PC-3 (cell line): ENCODE data around the gene DPH2. TPM values are rescaled to one million over a fixed set of nuclear protein-coding genes. Genes with fewer than 3 reads are reported as not detected.

ENCODE experiments used
- ATAC-seq: fragments of 200-7000 bp; cut with Tn5 transposase; 2 replicates; pipeline ENCODE4 v1.9.1; 2020; ENCODE audit warnings: mild to moderate bottlenecking, moderate library complexity
- BruUV-seq: library from RNA; stranded (reverse); fragments of 400-500 nt; replicated peaks from 2 replicates; lab custom pipeline; 2021; lab: Mats Ljungman, UMichigan
- CTCF ChIA-PET: fragments of 300-600 bp; sonication (Branson Sonifier 250); formaldehyde crosslinking; loops from one replicate; lab custom pipeline; 2022; ENCODE audit warnings: antibody characterized with exemption; lab: Charles Lee
- POLR2A ChIA-PET: fragments of 300-600 bp; sonication (Branson Sonifier 250); formaldehyde crosslinking; loops from one replicate; lab custom pipeline; 2022; ENCODE audit warnings: antibody characterized with exemption; ENCODE audit not compliant: unreplicated experiment; lab: Charles Lee
- DNase-seq: peaks from one replicate; pipeline ENCODE4 v3.0.0-alpha.2; 2015
- H2AFZ ChIP-seq: fragments of 300-600 bp; sonication (generic); 2 replicates; pipeline ENCODE4 v1.6.0; 2016; ENCODE audit warnings: antibody characterized with exemption, low read length
- H3F3A ChIP-seq: fragments of 300-600 bp; sonication (generic); one replicate; pipeline ENCODE4 v1.6.0; 2017; ENCODE audit warnings: antibody characterized with exemption, low read length, control low read depth, mild to moderate bottlenecking; ENCODE audit not compliant: unreplicated experiment
- H3K27ac ChIP-seq: fragments of 300-600 bp; sonication (generic); 2 replicates; pipeline ENCODE4 v1.5.1; 2016; ENCODE audit warnings: mild to moderate bottlenecking, low read length
- H3K27me3 ChIP-seq: fragments of 300-600 bp; sonication (generic); 2 replicates; pipeline ENCODE4 v1.6.1; 2016; ENCODE audit warnings: low read length, mixed read lengths
- H3K36me3 ChIP-seq: fragments of 300-600 bp; sonication (generic); 2 replicates; pipeline ENCODE4 v1.6.1; 2016; ENCODE audit warnings: low read depth, mixed run types, low read length, mixed read lengths
- H3K4me1 ChIP-seq: fragments of 300-600 bp; sonication (generic); 2 replicates; pipeline ENCODE4 v1.5.1; 2016; ENCODE audit warnings: low read length; ENCODE audit not compliant: insufficient read depth
- H3K4me2 ChIP-seq: fragments of 300-600 bp; sonication (generic); 2 replicates; pipeline ENCODE4 v1.6.0; 2016; ENCODE audit warnings: low read length
- H3K4me3 ChIP-seq: fragments of 300-600 bp; sonication (generic); 2 replicates; pipeline ENCODE4 v1.5.1; 2016; ENCODE audit warnings: mild to moderate bottlenecking, low read length, mixed read lengths
- H3K79me2 ChIP-seq: fragments of 300-600 bp; sonication (generic); 2 replicates; pipeline ENCODE4 v1.6.1; 2017; ENCODE audit warnings: low read length, mixed read lengths
- H3K9ac ChIP-seq: fragments of 300-600 bp; sonication (generic); 2 replicates; pipeline ENCODE4 v1.6.0; 2016; ENCODE audit warnings: mild to moderate bottlenecking, low read length
- H3K9me2 ChIP-seq: fragments of 300-600 bp; sonication (generic); replicated peaks from 2 replicates; pipeline ENCODE4 v1.6.1; 2016; ENCODE audit warnings: mixed run types, low read length, mixed read lengths
- H3K9me3 ChIP-seq: fragments of 300-600 bp; sonication (generic); 2 replicates; pipeline ENCODE4 v1.6.1; 2016; ENCODE audit warnings: low read length, mixed read lengths
- H4K20me1 ChIP-seq: fragments of 300-600 bp; sonication (generic); 2 replicates; pipeline ENCODE4 v1.6.1; 2016; ENCODE audit warnings: low read length, mixed read lengths
- EZH2 ChIP-seq: fragments of 300-600 bp; sonication (generic); IDR thresholded peaks from one replicate; pipeline ENCODE4 v1.6.1; 2017; ENCODE audit warnings: antibody characterized with exemption, mild to moderate bottlenecking, low read length; ENCODE audit not compliant: unreplicated experiment
- EZH2phosphoT487 ChIP-seq: fragments of 300-600 bp; sonication (generic); IDR thresholded peaks from 2 replicates; pipeline ENCODE4 v1.6.1; 2018; ENCODE audit warnings: mild to moderate bottlenecking, antibody characterized with exemption, low read length, borderline replicate concordance
- intact Hi-C: fragments of 100-400 bp; cut with micrococcal nuclease; formaldehyde crosslinking; loops from 2 replicates; pipeline ENCODE4 v1.9.0; 2023
- total RNA-seq: library from RNA; depleted of rRNA; stranded (reverse); fragments of >200 nt; gene quantifications from 2 replicates; pipeline ENCODE4 v1.2.3, GENCODE V29; 2014
- TF ChIP-seq, protein P1 (sequence below): fragments of 300-600 bp; sonication (generic); conservative IDR thresholded peaks from 2 replicates; pipeline ENCODE4 v1.5.1; 2017; ENCODE audit warnings: antibody characterized with exemption, low read depth, mild to moderate bottlenecking, low read length

DPH2 gene
- total RNA-seq, 1 experiment from 2014 or later = 46.3 TPM

DNA sequence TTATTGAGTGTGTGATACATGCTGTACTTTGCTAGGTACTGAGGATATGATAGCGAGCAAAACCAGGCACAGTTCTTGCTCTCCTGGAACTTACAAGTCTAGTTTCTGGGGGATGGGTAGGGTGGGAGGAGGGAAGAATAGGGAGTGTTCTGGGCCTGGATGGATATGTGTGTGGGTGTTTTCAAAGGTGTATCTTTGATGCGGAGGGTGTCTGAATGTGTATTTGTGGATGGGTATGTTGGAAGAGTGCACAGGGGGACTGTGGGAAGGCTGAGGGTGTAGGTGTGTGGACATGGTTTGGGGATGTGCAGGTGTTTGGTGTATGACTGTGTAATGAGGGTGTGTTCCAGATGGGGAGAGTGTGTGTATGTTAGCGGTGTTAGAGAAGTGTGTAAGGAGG is 4.5 kb upstream of the DPH2 start:
- TF ChIP-seq, protein P1, sequence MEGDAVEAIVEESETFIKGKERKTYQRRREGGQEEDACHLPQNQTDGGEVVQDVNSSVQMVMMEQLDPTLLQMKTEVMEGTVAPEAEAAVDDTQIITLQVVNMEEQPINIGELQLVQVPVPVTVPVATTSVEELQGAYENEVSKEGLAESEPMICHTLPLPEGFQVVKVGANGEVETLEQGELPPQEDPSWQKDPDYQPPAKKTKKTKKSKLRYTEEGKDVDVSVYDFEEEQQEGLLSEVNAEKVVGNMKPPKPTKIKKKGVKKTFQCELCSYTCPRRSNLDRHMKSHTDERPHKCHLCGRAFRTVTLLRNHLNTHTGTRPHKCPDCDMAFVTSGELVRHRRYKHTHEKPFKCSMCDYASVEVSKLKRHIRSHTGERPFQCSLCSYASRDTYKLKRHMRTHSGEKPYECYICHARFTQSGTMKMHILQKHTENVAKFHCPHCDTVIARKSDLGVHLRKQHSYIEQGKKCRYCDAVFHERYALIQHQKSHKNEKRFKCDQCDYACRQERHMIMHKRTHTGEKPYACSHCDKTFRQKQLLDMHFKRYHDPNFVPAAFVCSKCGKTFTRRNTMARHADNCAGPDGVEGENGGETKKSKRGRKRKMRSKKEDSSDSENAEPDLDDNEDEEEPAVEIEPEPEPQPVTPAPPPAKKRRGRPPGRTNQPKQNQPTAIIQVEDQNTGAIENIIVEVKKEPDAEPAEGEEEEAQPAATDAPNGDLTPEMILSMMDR = no peak
- no peak for TF ChIP-seq EZH2phosphoT487
- TF ChIP-seq EZH2 = no peak
- no peak overlapping the region for H3K9ac ChIP-seq
- no peaks in the 10 kb centered on the region for H4K20me1 ChIP-seq
- peaks cover 5% of the 10 kb centered on the region for H3K79me2 ChIP-seq
- H3K9me3 ChIP-seq = no peaks in the 10 kb centered on the region
- H3K4me3 ChIP-seq = no peak overlapping the region
- H3K27ac ChIP-seq = no peak overlapping the region
- ATAC-seq = no peak
- ChIA-PET CTCF (no interaction called here), POLR2A (no interaction called here)
- H3F3A ChIP-seq = no peaks in the 10 kb centered on the region
- H3K4me1 ChIP-seq = no peaks in the 10 kb centered on the region
- no TSS peak for BruUV-seq
- intact Hi-C loops = no loop called here
- no peak overlapping the region for H2AFZ ChIP-seq
- no peaks in the 10 kb centered on the region for H3K27me3 ChIP-seq
- DNase-seq = no peak
- no peaks in the 10 kb centered on the region for H3K9me2 ChIP-seq
- H3K4me2 ChIP-seq = no peak overlapping the region
- H3K36me3 ChIP-seq = peaks cover 7% of the 10 kb centered on the region

DNA sequence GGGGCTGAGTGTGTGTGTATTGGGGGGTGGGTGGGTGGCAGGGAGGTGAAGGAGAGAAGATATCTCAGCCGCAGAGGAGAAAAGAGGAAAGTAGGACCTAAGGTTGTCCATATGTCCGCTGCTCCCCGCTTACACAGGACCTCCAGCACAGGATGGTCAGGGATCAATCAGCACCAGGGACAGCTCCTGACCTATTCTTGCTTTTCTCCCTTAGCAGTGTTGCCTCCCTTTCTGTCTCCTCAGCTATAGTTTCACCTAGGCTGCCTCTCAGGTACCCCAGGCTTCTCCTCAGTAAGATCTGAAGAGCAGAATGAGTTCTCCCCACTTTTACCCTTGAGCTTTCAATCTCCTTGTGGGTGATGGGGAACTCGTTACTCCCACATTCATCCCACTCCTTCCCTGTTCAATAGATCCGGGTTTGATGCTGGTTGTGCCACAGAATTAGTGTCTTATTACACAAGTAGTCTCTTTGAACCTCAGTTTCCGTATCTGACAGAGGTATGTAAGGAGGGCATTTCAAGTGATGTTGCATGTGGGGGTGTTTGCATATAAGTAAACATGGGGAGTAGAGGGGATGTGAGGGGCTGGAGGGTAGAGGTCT is 1.4 kb upstream of the DPH2 start:
- H3K36me3 ChIP-seq = peaks cover 24% of the 10 kb centered on the region
- H3K9me3 ChIP-seq = no peaks in the 10 kb centered on the region
- no peaks in the 10 kb centered on the region for H3K27me3 ChIP-seq
- H3K4me2 ChIP-seq = no peak overlapping the region
- no peaks in the 10 kb centered on the region for H3K9me2 ChIP-seq
- no peaks in the 10 kb centered on the region for H4K20me1 ChIP-seq
- no peak overlapping the region for H3K27ac ChIP-seq
- BruUV-seq = no TSS peak
- ChIA-PET CTCF (interaction anchor here (1.0 kb wide), 1 partner anchor 205 kb away, joined by 3 read pairs; no protein-coding TSS in a partner anchor), POLR2A (no interaction called here)
- H3K79me2 ChIP-seq = peaks cover 20% of the 10 kb centered on the region
- ATAC-seq (no peak), DNase-seq (peak; percentile 44)
- no peak overlapping the region for H2AFZ ChIP-seq
- TF ChIP-seq EZH2phosphoT487 (no peak), EZH2 (no peak)
- TF ChIP-seq, protein P1 = no peak
- H3K4me3 ChIP-seq = no peak overlapping the region
- H3K9ac ChIP-seq = no peak overlapping the region
- intact Hi-C loops = loop anchor here (2.0 kb wide), 1 partner anchor 22 kb away; the partner anchor contains the start of gene IPO13
- H3F3A ChIP-seq = no peaks in the 10 kb centered on the region
- peaks cover 9% of the 10 kb centered on the region for H3K4me1 ChIP-seq

DNA sequence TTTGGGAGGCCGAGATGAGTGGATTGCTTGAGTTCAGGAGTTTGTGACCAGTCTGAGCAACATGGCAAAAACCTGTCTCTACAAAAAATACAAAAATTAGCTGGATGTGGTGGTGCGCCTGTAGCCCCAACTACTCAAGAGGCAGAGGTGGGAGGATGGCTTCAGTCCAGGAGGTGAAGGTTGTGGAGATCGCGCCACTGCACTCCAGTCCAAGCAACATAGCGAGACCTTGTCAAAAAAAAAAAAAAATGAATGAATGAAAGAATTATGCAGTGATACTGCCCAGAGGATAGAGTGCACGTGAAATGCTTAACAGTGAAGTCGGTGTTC is 429 bp upstream of the DPH2 start:
- no peaks in the 10 kb centered on the region for H3K27me3 ChIP-seq
- H2AFZ ChIP-seq = peak overlapping the region; percentile 61; the same call in 1 of the 2 replicates
- ATAC-seq (no peak), DNase-seq (no peak)
- TF ChIP-seq, protein P1 = no peak
- no peak for TF ChIP-seq EZH2phosphoT487
- TF ChIP-seq EZH2 = no peak
- peak overlapping the region; percentile 66 for H3K4me2 ChIP-seq
- H3K27ac ChIP-seq = no peak overlapping the region
- CTCF ChIA-PET = interaction anchor here (1.0 to 1.5 kb wide), 2 partner anchors 34 to 206 kb away, joined by 3 read pairs; no protein-coding TSS in a partner anchor
- H4K20me1 ChIP-seq = no peaks in the 10 kb centered on the region
- intact Hi-C loops = loop anchor here (2.0 kb wide), 1 partner anchor 23 kb away; the partner anchor contains the start of gene IPO13
- peaks cover 18% of the 10 kb centered on the region for H3K4me1 ChIP-seq
- POLR2A ChIA-PET = no interaction called here
- H3K36me3 ChIP-seq = peaks cover 25% of the 10 kb centered on the region
- H3K9ac ChIP-seq = no peak overlapping the region
- H3F3A ChIP-seq = no peaks in the 10 kb centered on the region
- no peaks in the 10 kb centered on the region for H3K9me2 ChIP-seq
- H3K9me3 ChIP-seq = no peaks in the 10 kb centered on the region
- peak overlapping the region; percentile 35; the same call in 1 of the 2 replicates for H3K4me3 ChIP-seq
- H3K79me2 ChIP-seq = peaks cover 20% of the 10 kb centered on the region
- BruUV-seq = no TSS peak
